HG03571 (cell line): ENCODE results near the gene TBCEL.
"Not testable (repeated sequence)": the region's sequence is repeated elsewhere in the genome, so short reads cannot be mapped to it uniquely, and the experiment has no call there.

Source experiments
- ATAC-seq: cut with Tn5 transposase; IDR thresholded peaks from one replicate; pipeline ENCODE4 v1.9.1; 2021; ENCODE audit not compliant: unreplicated experiment

TBCEL gene

GRCh38 chr11:121104312-121104762, 80.4 kb downstream of the TBCEL start:
- no peak for ATAC-seq

GRCh38 chr11:121105063-121105480, 81.2 kb downstream of the TBCEL start:
- ATAC-seq, result no peak

- no peak for ATAC-seq
Observed at GRCh38 chr11:121105481-121106195, 81.7 kb downstream of the TBCEL start.

GRCh38 chr11:121106812-121107211, 82.9 kb downstream of the TBCEL start:
- no peak for ATAC-seq

- no peak for ATAC-seq
Observed at GRCh38 chr11:121108413-121108812, 84.5 kb downstream of the TBCEL start.

GRCh38 chr11:121109471-121109870, 85.6 kb downstream of the TBCEL start:
- ATAC-seq, result no peak

GRCh38 chr11:121109916-121110586, 86.1 kb downstream of the TBCEL start:
- ATAC-seq, result no peak

- no peak for ATAC-seq
Observed at GRCh38 chr11:121110871-121111724, 87.2 kb downstream of the TBCEL start.

GRCh38 chr11:121112498-121113455, 88.9 kb downstream of the TBCEL start:
- no peak for ATAC-seq

GRCh38 chr11:121113611-121114010, 89.7 kb downstream of the TBCEL start:
- ATAC-seq, result no peak

- not testable (repeated sequence) for ATAC-seq
Observed at GRCh38 chr11:121115024-121115423, 91.1 kb downstream of the TBCEL start.

- no peak for ATAC-seq
Observed at GRCh38 chr11:121117788-121118187, 93.9 kb downstream of the TBCEL start.

- no peak for ATAC-seq
Observed at GRCh38 chr11:121119440-121119839, 95.5 kb downstream of the TBCEL start.

GRCh38 chr11:121122328-121122727, 98.4 kb downstream of the TBCEL start:
- no peak for ATAC-seq

GRCh38 chr11:121123496-121124069, 99.7 kb downstream of the TBCEL start:
- no peak for ATAC-seq

- ATAC-seq, result no peak
Observed at GRCh38 chr11:121127809-121128208, 103.9 kb downstream of the TBCEL start.

GRCh38 chr11:121129362-121130340, 105.7 kb downstream of the TBCEL start:
- ATAC-seq, result no peak

- ATAC-seq, result no peak
Observed at GRCh38 chr11:121131656-121132055, 107.8 kb downstream of the TBCEL start.
